OCI-LY3 (cell line): ENCODE data around the gene INKA2.
"Not testable (repeated sequence)": the region's sequence is repeated elsewhere in the genome, so short reads cannot be mapped to it uniquely, and the experiment has no call there.

Experiments
- H2AFZ ChIP-seq: fragments of 200-600, 300-600 bp; shearing (Covaris generic); 2 replicates; pipeline ENCODE4 v1.6.0; 2014; ENCODE audit warnings: antibody characterized with exemption, low read depth, low read length
- H3K27ac ChIP-seq: fragments of 200-600, 300-600 bp; sonication (generic); 2 replicates; pipeline ENCODE4 v1.5.1; 2014; ENCODE audit warnings: mild to moderate bottlenecking, low read length, moderate library complexity, mixed read lengths
- H3K27me3 ChIP-seq: fragments of 200-600, 300-600 bp; sonication (generic); 2 replicates; pipeline ENCODE4 v1.6.1; 2014; ENCODE audit warnings: low read depth, low read length, mixed read lengths
- H3K36me3 ChIP-seq: fragments of 200-600, 300-600 bp; sonication (generic); replicated peaks from 2 replicates; pipeline ENCODE3; 2014; ENCODE audit warnings: low read depth, low read length, mixed read lengths
- H3K4me1 ChIP-seq: fragments of 300-600, 200-600 bp; sonication (generic); 2 replicates; pipeline ENCODE4 v1.6.1; 2014; ENCODE audit warnings: low read length, mixed read lengths
- H3K4me2 ChIP-seq: fragments of 200-600, 300-600 bp; sonication (generic); 2 replicates; pipeline ENCODE4 v1.6.1; 2014; ENCODE audit warnings: low read length, mixed read lengths
- H3K4me3 ChIP-seq: fragments of 300-600, 200-600 bp; sonication (generic); 2 replicates; pipeline ENCODE4 v1.5.1; 2014; ENCODE audit warnings: antibody characterized with exemption, mild to moderate bottlenecking, low read length, moderate library complexity
- H3K79me2 ChIP-seq: fragments of 300-600, 200-600 bp; shearing (Covaris generic); 2 replicates; pipeline ENCODE4 v1.6.1; 2014; ENCODE audit warnings: mild to moderate bottlenecking, low read length, mixed read lengths
- H3K9ac ChIP-seq: fragments of 300-600, 200-600 bp; shearing (Covaris generic); 2 replicates; pipeline ENCODE4 v1.6.0; 2014; ENCODE audit warnings: mild to moderate bottlenecking, low read length, moderate library complexity
- H3K9me3 ChIP-seq: fragments of 200-600, 300-600 bp; shearing (Covaris generic); 2 replicates; pipeline ENCODE4 v1.6.1; 2014; ENCODE audit warnings: low read length, mixed read lengths; ENCODE audit not compliant: insufficient read depth
- H4K20me1 ChIP-seq: fragments of 200-600, 300-600 bp; sonication (generic); 2 replicates; pipeline ENCODE4 v1.6.1; 2016; ENCODE audit warnings: low read length, mixed read lengths; ENCODE audit not compliant: insufficient read depth
- CTCF ChIP-seq: fragments of 200-600, 300-600 bp; sonication (generic); IDR thresholded peaks from 2 replicates; pipeline ENCODE4 v1.5.1; 2014; ENCODE audit warnings: antibody characterized with exemption, low read length, low read depth
- EZH2phosphoT487 ChIP-seq: fragments of 200-600 bp; shearing (Covaris generic); IDR thresholded peaks from 2 replicates; pipeline ENCODE4 v1.6.1; 2018; ENCODE audit warnings: antibody characterized with exemption, mixed run types, low read depth

The INKA2 gene

GRCh38 chr1:111742938-111743549 lies 3.8 kb upstream of the INKA2 start:
- Histone ChIP-seq H3K9ac (no peak overlapping the region), H3K27ac (no peak overlapping the region), H3K4me3 (no peak overlapping the region), H3K36me3 (no peaks in the 10 kb centered on the region), H3K27me3 (no peaks in the 10 kb centered on the region), H3K4me2 (no peak overlapping the region), H3K4me1 (peaks cover 12% of the 10 kb centered on the region), H4K20me1 (no peaks in the 10 kb centered on the region), H2AFZ (no peak overlapping the region), H3K79me2 (0 out of 2 replicates have a peak, but pooled peaks cover under 1% of the 10 kb centered on the region), H3K9me3 (no peaks in the 10 kb centered on the region)
- TF ChIP-seq EZH2phosphoT487 (no peak), CTCF (no peak)

- not testable (repeated sequence) for H3K9ac ChIP-seq, H3K4me2 ChIP-seq, H3K27ac ChIP-seq, H3K9me3 ChIP-seq, H4K20me1 ChIP-seq, H3K4me3 ChIP-seq, H3K79me2 ChIP-seq, H3K27me3 ChIP-seq, H3K36me3 ChIP-seq, H2AFZ ChIP-seq
- peaks cover 16% of the 10 kb centered on the region for H3K4me1 ChIP-seq
Observed at GRCh38 chr1:111742292-111742691, 3.1 kb upstream of the INKA2 start.

GRCh38 chr1:111739925-111740765 lies 950 bp upstream of the INKA2 start:
- Histone ChIP-seq H4K20me1 (0 out of 2 replicates have a peak, but pooled peaks cover 7% of the 10 kb centered on the region), H3K27me3 (no peaks in the 10 kb centered on the region), H3K9me3 (no peaks in the 10 kb centered on the region), H2AFZ (peak overlapping the region; percentile 47; the same call in 1 of the 2 replicates), H3K27ac (no peak overlapping the region), H3K4me1 (peaks cover 12% of the 10 kb centered on the region), H3K36me3 (no peaks in the 10 kb centered on the region), H3K79me2 (0 out of 2 replicates have a peak, but pooled peaks cover 3% of the 10 kb centered on the region), H3K4me2 (peak overlapping the region; percentile 89), H3K4me3 (peak overlapping the region; percentile 98), H3K9ac (peak overlapping the region; percentile 56)
- no peak for TF ChIP-seq EZH2phosphoT487
- TF ChIP-seq CTCF: 0 out of 2 replicates have a peak, but pooled peaks have one; percentile 16

GRCh38 chr1:111738436-111739193 lies 580 bp downstream of the INKA2 start:
- Histone ChIP-seq H3K4me2 (peak overlapping the region; percentile 89), H3K9me3 (no peaks in the 10 kb centered on the region), H3K36me3 (no peaks in the 10 kb centered on the region), H3K4me1 (peaks cover 12% of the 10 kb centered on the region), H3K27me3 (no peaks in the 10 kb centered on the region), H3K9ac (peak overlapping the region; percentile 90), H3K27ac (peak overlapping the region; percentile 63), H3K4me3 (peak overlapping the region; percentile 98), H2AFZ (peak overlapping the region; percentile 65), H4K20me1 (0 out of 2 replicates have a peak, but pooled peaks cover 7% of the 10 kb centered on the region), H3K79me2 (0 out of 2 replicates have a peak, but pooled peaks cover 3% of the 10 kb centered on the region)
- TF ChIP-seq EZH2phosphoT487 (no peak), CTCF (no peak)
